Activated CD4-positive, alpha-beta T cell treated with anti-CD3 and anti-CD28 coated beads, Interleukin-10, Interleukin-2, amounts not matched to agents 100 ng/mL and 50 ng/mL, durations not matched to agents 16 hours and 8 hours (primary cell): ENCODE data around the gene RAD51B.

Experiments used
- DNase-seq: peaks from one replicate; pipeline ENCODE4 v3.0.0-alpha.2; 2020

The RAD51B gene

GRCh38 chr14:68730811-68731425, 911.3 kb downstream of the RAD51B start:
- no peak for DNase-seq

GRCh38 chr14:68733086-68733914, 913.7 kb downstream of the RAD51B start:
- DNase-seq, result peak; percentile 67

- DNase-seq, result peak; percentile 69
Observed at GRCh38 chr14:68734231-68734732, 914.7 kb downstream of the RAD51B start.

GRCh38 chr14:68735856-68736255, 916.3 kb downstream of the RAD51B start:
- no peak for DNase-seq

- no peak for DNase-seq
Observed at GRCh38 chr14:68736471-68736871, 916.9 kb downstream of the RAD51B start.

- no peak for DNase-seq
Observed at GRCh38 chr14:68737086-68737485, 917.5 kb downstream of the RAD51B start.

- no peak for DNase-seq
Observed at GRCh38 chr14:68738559-68738958, 919.0 kb downstream of the RAD51B start.

GRCh38 chr14:68739701-68740100, 920.1 kb downstream of the RAD51B start:
- DNase-seq, result no peak

GRCh38 chr14:68740788-68741476, 921.4 kb downstream of the RAD51B start:
- no peak for DNase-seq

- no peak for DNase-seq
Observed at GRCh38 chr14:68741477-68741791, 921.9 kb downstream of the RAD51B start.

- DNase-seq, result no peak
Observed at GRCh38 chr14:68741839-68742470, 922.4 kb downstream of the RAD51B start.

GRCh38 chr14:68744613-68745012, 925.0 kb downstream of the RAD51B start:
- no peak for DNase-seq

GRCh38 chr14:68747393-68747792, 927.8 kb downstream of the RAD51B start:
- DNase-seq, result no peak

- no peak for DNase-seq
Observed at GRCh38 chr14:68748260-68748659, 928.7 kb downstream of the RAD51B start.

GRCh38 chr14:68748691-68749090, 929.1 kb downstream of the RAD51B start:
- DNase-seq, result no peak

- DNase-seq, result no peak
Observed at GRCh38 chr14:68749487-68750475, 930.2 kb downstream of the RAD51B start.

- no peak for DNase-seq
Observed at GRCh38 chr14:68752271-68753006, 932.9 kb downstream of the RAD51B start.

GRCh38 chr14:68753690-68754089, 934.1 kb downstream of the RAD51B start:
- no peak for DNase-seq

- DNase-seq, result no peak
Observed at GRCh38 chr14:68755016-68755353, 935.4 kb downstream of the RAD51B start.

GRCh38 chr14:68756000-68756481, 936.5 kb downstream of the RAD51B start:
- DNase-seq, result no peak

GRCh38 chr14:68756734-68757133, 937.2 kb downstream of the RAD51B start:
- DNase-seq, result no peak
